ENCODE data around the gene LGR4. TPM values are rescaled to one million over a fixed set of nuclear protein-coding genes. Genes with fewer than 3 reads are reported as not detected.

Gene LGR4
- total RNA-seq, 1 donor from 2014 or later: 62.7 TPM

GRCh38 chr11:27512238-27512637, 39.6 kb upstream of the LGR4 start:
- TF ChIP-seq, protein P1, sequence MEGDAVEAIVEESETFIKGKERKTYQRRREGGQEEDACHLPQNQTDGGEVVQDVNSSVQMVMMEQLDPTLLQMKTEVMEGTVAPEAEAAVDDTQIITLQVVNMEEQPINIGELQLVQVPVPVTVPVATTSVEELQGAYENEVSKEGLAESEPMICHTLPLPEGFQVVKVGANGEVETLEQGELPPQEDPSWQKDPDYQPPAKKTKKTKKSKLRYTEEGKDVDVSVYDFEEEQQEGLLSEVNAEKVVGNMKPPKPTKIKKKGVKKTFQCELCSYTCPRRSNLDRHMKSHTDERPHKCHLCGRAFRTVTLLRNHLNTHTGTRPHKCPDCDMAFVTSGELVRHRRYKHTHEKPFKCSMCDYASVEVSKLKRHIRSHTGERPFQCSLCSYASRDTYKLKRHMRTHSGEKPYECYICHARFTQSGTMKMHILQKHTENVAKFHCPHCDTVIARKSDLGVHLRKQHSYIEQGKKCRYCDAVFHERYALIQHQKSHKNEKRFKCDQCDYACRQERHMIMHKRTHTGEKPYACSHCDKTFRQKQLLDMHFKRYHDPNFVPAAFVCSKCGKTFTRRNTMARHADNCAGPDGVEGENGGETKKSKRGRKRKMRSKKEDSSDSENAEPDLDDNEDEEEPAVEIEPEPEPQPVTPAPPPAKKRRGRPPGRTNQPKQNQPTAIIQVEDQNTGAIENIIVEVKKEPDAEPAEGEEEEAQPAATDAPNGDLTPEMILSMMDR (conservative IDR thresholded peaks at IDR 0.05; ENCODE audit: low read depth, low read length): no peak
- DNase-seq (ENCODE audit: low read depth): no peak
- H3K4me3 ChIP-seq (ENCODE audit: low read depth, low read length): no peak overlapping the region

- TF ChIP-seq, protein P1 (conservative IDR thresholded peaks at IDR 0.05; ENCODE audit: low read depth, low read length): no peak
- no peak for DNase-seq (ENCODE audit: low read depth)
- no peak overlapping the region for H3K4me3 ChIP-seq (ENCODE audit: low read depth, low read length)
These were observed 37.3 kb upstream of the LGR4 start for GRCh38 chr11:27509908-27510307.

DNA sequence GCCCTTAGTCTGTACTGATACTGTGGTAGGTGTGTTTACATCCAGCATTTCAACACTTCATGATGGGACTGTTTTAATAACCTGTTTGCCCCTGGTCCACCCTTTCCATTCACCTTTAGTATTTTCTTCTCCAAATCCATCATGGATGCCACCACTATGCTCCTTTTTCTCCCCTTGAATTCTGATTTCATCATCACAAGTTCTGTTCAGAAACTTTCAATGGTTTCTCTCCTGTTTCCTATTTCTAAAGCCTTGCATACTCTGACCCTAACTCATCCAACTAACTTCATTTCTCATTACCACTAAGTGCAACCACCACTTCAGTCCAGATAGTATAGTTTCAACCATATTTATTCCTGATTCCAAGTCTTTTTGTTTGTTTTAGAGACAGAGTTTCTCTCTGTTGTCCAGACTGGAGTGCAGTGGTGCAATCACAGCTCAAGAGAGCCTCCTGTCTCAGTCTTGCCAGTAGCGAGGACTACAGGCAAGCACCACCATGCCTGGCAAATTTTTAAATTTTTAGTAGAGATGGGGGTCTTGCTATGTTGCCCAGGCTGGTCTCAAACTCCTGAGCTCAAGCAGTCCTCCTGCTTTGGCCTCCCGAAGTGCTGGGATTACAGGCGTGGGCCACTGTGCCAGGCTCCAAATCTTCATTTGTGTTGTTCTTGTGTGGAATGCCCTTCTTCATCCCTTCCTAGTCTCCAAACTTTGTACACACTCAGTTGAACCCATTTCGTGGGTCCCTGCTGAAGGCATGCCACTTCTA, 35.1 kb upstream of the LGR4 start:
- TF ChIP-seq, protein P1 (conservative IDR thresholded peaks at IDR 0.05; ENCODE audit: low read depth, low read length): no peak
- peak overlapping the region; percentile 98 for H3K4me3 ChIP-seq (ENCODE audit: low read depth, low read length)
- DNase-seq (ENCODE audit: low read depth): no peak

DNA sequence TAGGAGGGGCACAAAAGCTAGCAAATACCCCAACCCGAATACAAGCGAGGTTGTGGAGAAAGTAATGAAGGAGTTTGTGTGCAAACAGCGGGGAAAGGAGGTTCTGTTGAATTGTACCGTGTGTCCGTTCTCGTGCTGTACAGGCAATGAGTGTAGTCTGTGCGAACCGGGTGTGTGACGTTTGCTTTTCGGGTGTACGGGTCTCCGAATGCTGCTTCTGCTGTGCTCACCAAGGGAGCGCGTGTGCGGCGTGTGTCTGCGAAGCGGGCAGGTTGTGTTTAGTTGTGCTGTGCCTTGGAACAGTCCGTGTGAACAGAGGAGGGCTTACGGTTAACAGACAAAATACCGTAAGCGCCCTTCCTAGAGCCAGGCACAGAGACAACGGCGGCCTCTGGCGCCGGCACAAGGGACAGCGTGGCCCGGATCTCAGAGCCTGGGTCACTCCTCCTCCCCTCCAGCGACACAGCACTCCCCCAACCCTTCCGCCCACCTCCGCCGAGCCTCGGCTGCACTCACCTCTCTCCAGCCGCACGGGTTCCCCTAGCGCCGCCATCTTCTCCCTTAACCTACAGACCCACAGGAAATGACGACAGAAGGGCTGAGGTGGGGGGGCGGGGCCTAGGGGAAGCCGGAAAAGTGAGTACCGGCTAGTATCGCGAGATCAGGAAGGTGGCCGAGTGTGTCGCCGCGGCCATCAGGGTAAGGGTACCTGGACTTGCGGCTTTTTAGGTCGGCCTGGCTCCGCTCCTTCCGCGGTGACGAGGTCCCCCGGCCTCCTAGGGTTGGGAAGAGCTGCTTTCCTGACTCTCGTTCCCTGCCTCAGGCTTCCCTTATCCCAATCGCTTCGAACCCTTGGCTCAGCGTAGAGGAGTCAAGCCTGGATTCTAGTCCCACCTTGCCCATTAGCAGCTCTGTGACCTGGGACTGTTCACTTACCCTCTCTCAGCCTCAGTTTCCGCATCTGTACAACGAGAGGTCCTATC, 33.9 kb upstream of the LGR4 start, which contains the start of gene LIN7C:
TSS of gene LIN7C (minus strand) at position 570 of the 983 bp plus-strand sequence. CDS start at position 553, 17 bp downstream.
- DNase-seq (ENCODE audit: low read depth): peak; percentile 58
- TF ChIP-seq, protein P1 (conservative IDR thresholded peaks at IDR 0.05; ENCODE audit: low read depth, low read length): no peak
- peak within 1 kb of the TSS; percentile 98 for H3K4me3 ChIP-seq (ENCODE audit: low read depth, low read length)

- DNase-seq (ENCODE audit: low read depth): no peak
- TF ChIP-seq, protein P1 (conservative IDR thresholded peaks at IDR 0.05; ENCODE audit: low read depth, low read length): no peak
- H3K4me3 ChIP-seq (ENCODE audit: low read depth, low read length): peak overlapping the region; percentile 98
These were observed 33.2 kb upstream of the LGR4 start for GRCh38 chr11:27505781-27506180.

GRCh38 chr11:27504205-27504604, 31.6 kb upstream of the LGR4 start:
- no peak for DNase-seq (ENCODE audit: low read depth)
- TF ChIP-seq, protein P1 (conservative IDR thresholded peaks at IDR 0.05; ENCODE audit: low read depth, low read length): no peak
- H3K4me3 ChIP-seq (ENCODE audit: low read depth, low read length): no peak overlapping the region

Measured in epithelial cell of proximal tubule (primary cell).